RWPE2 (cell line): ENCODE results near the gene PPOX.

ENCODE experiments used
- ATAC-seq: fragments of 200-7000 bp; cut with Tn5 transposase; 3 replicates; pipeline ENCODE4 v1.9.1; 2021; ENCODE audit warnings: low read depth
- DNase-seq: peaks from one replicate; pipeline ENCODE4 v3.0.0-alpha.2; 2020; ENCODE audit warnings: low spot score
- H3K27ac ChIP-seq: fragments of 450-650 bp; 2 replicates; pipeline ENCODE4 v1.5.1; 2017; ENCODE audit warnings: mild to moderate bottlenecking; ENCODE audit not compliant: poor library complexity, severe bottlenecking
- H3K27me3 ChIP-seq: fragments of 250-450 bp; sonication (Bioruptor Pico); 2 replicates; pipeline ENCODE4 v1.5.1; 2021; ENCODE audit warnings: mild to moderate bottlenecking, moderate library complexity; ENCODE audit not compliant: insufficient read depth, poor library complexity, severe bottlenecking
- H3K36me3 ChIP-seq: fragments of 250-450 bp; sonication (Bioruptor Pico); 2 replicates; pipeline ENCODE4 v1.5.1; 2020; ENCODE audit warnings: low read depth, mild to moderate bottlenecking, moderate library complexity
- H3K4me1 ChIP-seq: fragments of 250-450 bp; sonication (Bioruptor Pico); 2 replicates; pipeline ENCODE4 v1.5.1; 2021; ENCODE audit warnings: mild to moderate bottlenecking, moderate library complexity; ENCODE audit not compliant: insufficient read depth, poor library complexity, severe bottlenecking
- H3K4me3 ChIP-seq: fragments of 250-450 bp; sonication (Bioruptor Pico); 2 replicates; pipeline ENCODE4 v1.5.1; 2021; ENCODE audit warnings: mild to moderate bottlenecking, moderate library complexity; ENCODE audit not compliant: severe bottlenecking
- H3K9me3 ChIP-seq: fragments of 250-450 bp; sonication (Bioruptor Pico); 2 replicates; pipeline ENCODE4 v1.5.1; 2021; ENCODE audit warnings: mild to moderate bottlenecking, moderate library complexity; ENCODE audit not compliant: severe bottlenecking
- CTCF ChIP-seq: fragments of 450-650 bp; IDR thresholded peaks from one replicate; pipeline ENCODE4 v1.5.1; 2017; ENCODE audit warnings: mild to moderate bottlenecking, moderate library complexity; ENCODE audit not compliant: poor library complexity, severe bottlenecking

PPOX gene

GRCh38 chr1:161153682-161154337 is 12.4 kb upstream of the PPOX start, which contains the start of gene UFC1:
Gene UFC1, plus strand, starts transcription at chr1:161153978. Its CDS starts 20 bp downstream, at chr1:161153998.
- TF ChIP-seq CTCF: no peak
- Histone ChIP-seq H3K36me3 (no peaks in the 10 kb centered on the region; the same call in 1 of the 2 replicates), H3K27me3 (no peaks in the 10 kb centered on the region), H3K4me1 (no peaks in the 10 kb centered on the region), H3K27ac (peak within 1 kb of the TSS; percentile 86), H3K9me3 (no peaks in the 10 kb centered on the region), H3K4me3 (peak within 1 kb of the TSS; percentile 64)
- DNase-seq (peak; percentile 79), ATAC-seq (peak; percentile 94)

GRCh38 chr1:161157867-161158266 is 8.4 kb upstream of the PPOX start:
- DNase-seq (no peak), ATAC-seq (no peak)
- no peak overlapping the region for H3K27ac ChIP-seq
- H3K36me3 ChIP-seq: peaks cover 15% of the 10 kb centered on the region
- no peaks in the 10 kb centered on the region for H3K9me3 ChIP-seq
- H3K27me3 ChIP-seq: no peaks in the 10 kb centered on the region
- H3K4me3 ChIP-seq: no peak overlapping the region
- TF ChIP-seq CTCF: no peak
- no peaks in the 10 kb centered on the region for H3K4me1 ChIP-seq

- DNase-seq (no peak), ATAC-seq (no peak; the same call in 1 of the 3 replicates)
- no peak for TF ChIP-seq CTCF
- H3K9me3 ChIP-seq: no peaks in the 10 kb centered on the region
- peaks cover 20% of the 10 kb centered on the region for H3K36me3 ChIP-seq
- peak overlapping the region; percentile 57 for H3K4me3 ChIP-seq
- H3K27ac ChIP-seq: peak overlapping the region; percentile 47
- H3K4me1 ChIP-seq: no peaks in the 10 kb centered on the region
- H3K27me3 ChIP-seq: no peaks in the 10 kb centered on the region
These were observed 7.8 kb upstream of the PPOX start for GRCh38 chr1:161158316-161159010.

GRCh38 chr1:161159087-161159912 is 6.9 kb upstream of the PPOX start, which contains the start of gene USP21:
Gene USP21, plus strand, starts transcription at chr1:161159500. Its CDS starts 1,141 bp downstream, at chr1:161160641.
- TF ChIP-seq CTCF: peak; percentile 24
- no peaks in the 10 kb centered on the region for H3K4me1 ChIP-seq

More at GRCh38 chr1:161159087-161159912, 6.9 kb upstream of the PPOX start, which contains the start of gene USP21:
- DNase-seq (peak; percentile 89), ATAC-seq (peak; percentile 92)
- no peaks in the 10 kb centered on the region for H3K9me3 ChIP-seq
- H3K36me3 ChIP-seq: peaks cover 20% of the 10 kb centered on the region
- H3K4me3 ChIP-seq: peak within 1 kb of the TSS; percentile 57
- peak within 1 kb of the TSS; percentile 47 for H3K27ac ChIP-seq
- no peaks in the 10 kb centered on the region for H3K27me3 ChIP-seq
